Activated T-cell treated with anti-CD3 and anti-CD28 coated beads, Interleukin-2, amount 50 U/mL, for 24 hours (primary cell): ENCODE data around the gene GPA33.
A peak's percentile ranks its signal among the peaks of the same experiment; 100 is the strongest.
"Not testable (repeated sequence)": the region's sequence is repeated elsewhere in the genome, so short reads cannot be mapped to it uniquely, and the experiment has no call there.

ENCODE experiments used
- DNase-seq: peaks from one replicate; pipeline ENCODE4 v3.0.0-alpha.2; 2020
- H3K27ac Mint-ChIP-seq: 2 replicates; pipeline ENCODE4 v1.8.0; 2020; ENCODE audit warnings: mild to moderate bottlenecking, mixed read lengths
- H3K27me3 Mint-ChIP-seq: 2 replicates; pipeline ENCODE4 v1.8.0; 2020; ENCODE audit warnings: mixed read lengths
- H3K36me3 Mint-ChIP-seq: 2 replicates; pipeline ENCODE4 v1.8.0; 2020; ENCODE audit warnings: low read depth, mixed read lengths
- H3K4me1 Mint-ChIP-seq: 2 replicates; pipeline ENCODE4 v1.8.0; 2020; ENCODE audit warnings: low read depth, mixed read lengths
- H3K4me3 Mint-ChIP-seq: 2 replicates; pipeline ENCODE4 v1.8.0; 2020; ENCODE audit warnings: mild to moderate bottlenecking, moderate library complexity, mixed read lengths
- H3K9me3 Mint-ChIP-seq: 2 replicates; pipeline ENCODE4 v1.8.0; 2020; ENCODE audit warnings: mixed read lengths

Gene GPA33

DNA sequence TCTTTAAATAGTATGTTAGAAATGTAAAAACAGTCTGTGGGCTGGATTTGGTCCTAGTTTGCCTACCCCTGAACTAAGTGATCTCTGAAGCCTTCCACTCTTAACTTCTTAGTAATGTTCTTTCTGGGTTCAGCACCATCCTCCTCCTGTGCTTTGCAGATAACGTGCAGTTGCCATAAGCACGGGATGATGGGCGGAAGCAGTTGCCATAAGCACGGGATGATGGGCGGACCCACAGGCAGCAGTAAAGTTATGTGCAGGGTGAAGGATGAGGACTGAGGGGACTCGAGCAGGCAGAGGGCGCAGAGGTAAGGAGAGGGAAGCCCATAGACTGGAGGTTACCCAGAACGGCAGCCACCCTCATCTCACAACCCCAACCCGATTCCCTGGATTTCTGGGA, 25.6 kb downstream of the GPA33 start:
- Mint-ChIP-seq H3K9me3 (no peaks in the 10 kb centered on the region), H3K27ac (no peak overlapping the region), H3K4me3 (no peak overlapping the region), H3K36me3 (no peaks in the 10 kb centered on the region), H3K27me3 (no peaks in the 10 kb centered on the region), H3K4me1 (peaks cover 3% of the 10 kb centered on the region)
- no peak for DNase-seq

DNA sequence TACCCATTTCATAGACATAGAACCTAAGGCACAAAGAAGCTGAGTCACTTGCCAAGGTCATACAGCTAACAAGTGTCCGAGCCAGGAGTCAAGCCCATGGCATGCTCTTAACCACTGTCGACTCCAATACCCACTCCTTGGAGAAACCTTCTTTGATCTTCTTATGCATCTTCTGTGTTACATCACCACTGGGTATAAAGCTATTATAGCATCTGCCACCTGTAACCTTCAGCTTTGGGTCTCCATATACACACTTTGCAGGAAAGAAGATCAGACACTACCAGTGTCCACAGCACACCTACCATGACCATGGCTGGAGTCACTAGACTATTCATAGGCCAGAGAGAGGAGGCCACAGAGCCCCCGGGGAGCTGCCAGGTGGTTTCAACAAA, 29.1 kb downstream of the GPA33 start:
- Mint-ChIP-seq H3K4me3 (no peak overlapping the region), H3K4me1 (peaks cover 8% of the 10 kb centered on the region), H3K27me3 (no peaks in the 10 kb centered on the region), H3K36me3 (no peaks in the 10 kb centered on the region), H3K27ac (peak overlapping the region; percentile 1), H3K9me3 (no peaks in the 10 kb centered on the region)
- DNase-seq, result no peak

DNA sequence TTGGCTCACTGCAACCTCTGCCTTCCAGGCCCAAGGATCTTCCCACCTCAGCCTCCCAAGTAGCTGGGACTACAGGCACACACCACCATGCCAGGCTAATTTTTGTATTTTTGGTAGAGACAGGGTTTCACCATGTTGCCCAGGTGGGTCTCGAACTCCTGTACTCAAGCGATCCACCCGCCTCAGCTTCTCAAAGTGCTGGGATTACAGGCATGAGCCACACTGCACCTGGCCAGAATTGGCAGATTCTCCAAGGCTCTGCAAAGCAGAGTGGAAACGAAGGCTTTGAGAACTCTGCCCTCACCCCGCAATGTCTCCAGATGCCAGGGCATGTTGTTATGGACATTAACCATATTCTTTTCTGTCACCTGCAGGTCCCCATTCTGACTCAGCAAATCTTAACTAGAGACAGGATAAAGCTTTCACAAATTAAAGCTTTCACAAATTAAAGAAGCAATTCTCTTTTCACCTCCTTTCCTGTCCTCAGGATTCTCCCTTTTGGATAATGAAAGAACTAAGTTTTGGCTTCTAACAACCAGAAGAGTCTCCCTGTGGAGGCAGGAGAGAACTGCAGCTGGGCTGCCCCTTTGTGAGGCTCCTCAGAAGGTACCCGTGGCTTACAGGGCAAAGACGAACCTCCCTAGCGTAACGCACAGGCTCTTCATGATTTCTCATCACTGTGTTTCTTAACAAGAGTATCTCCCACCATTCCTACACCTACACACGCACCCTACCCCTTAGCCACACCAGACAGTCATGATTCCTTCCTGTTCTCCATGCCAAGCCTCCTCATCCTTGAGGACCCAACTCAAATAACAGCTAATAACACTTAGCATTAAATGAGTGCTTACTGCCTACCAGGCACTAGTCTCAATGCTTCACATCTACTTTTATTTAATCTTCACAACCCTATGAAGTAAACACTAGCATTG, 29.8 kb downstream of the GPA33 start:
- Mint-ChIP-seq H3K27me3 (no peaks in the 10 kb centered on the region), H3K9me3 (no peaks in the 10 kb centered on the region), H3K4me3 (no peak overlapping the region), H3K36me3 (no peaks in the 10 kb centered on the region), H3K4me1 (peaks cover 8% of the 10 kb centered on the region), H3K27ac (peak overlapping the region; percentile 1)
- no peak for DNase-seq

DNA sequence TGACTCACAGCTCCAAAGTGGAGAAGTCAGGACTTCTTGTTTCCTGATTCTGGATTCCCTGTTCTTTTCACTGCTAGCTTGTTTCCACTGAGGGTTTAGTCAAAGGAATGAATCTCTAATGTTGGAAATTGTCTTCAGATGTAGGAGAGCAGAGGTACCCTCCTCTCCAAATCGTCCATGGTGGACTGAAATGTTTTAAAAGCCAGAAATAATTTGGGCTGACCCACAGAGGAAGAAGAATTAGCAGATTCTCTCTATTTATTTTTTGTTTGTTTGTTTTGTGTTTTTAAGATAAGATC, 30.4 kb downstream of the GPA33 start:
- peaks cover 8% of the 10 kb centered on the region for H3K4me1 Mint-ChIP-seq
- H3K27me3 Mint-ChIP-seq, result no peaks in the 10 kb centered on the region
- no peak overlapping the region for H3K4me3 Mint-ChIP-seq
- H3K9me3 Mint-ChIP-seq, result no peaks in the 10 kb centered on the region
- no peaks in the 10 kb centered on the region for H3K36me3 Mint-ChIP-seq
- no peak for DNase-seq
- H3K27ac Mint-ChIP-seq, result no peak overlapping the region

DNA sequence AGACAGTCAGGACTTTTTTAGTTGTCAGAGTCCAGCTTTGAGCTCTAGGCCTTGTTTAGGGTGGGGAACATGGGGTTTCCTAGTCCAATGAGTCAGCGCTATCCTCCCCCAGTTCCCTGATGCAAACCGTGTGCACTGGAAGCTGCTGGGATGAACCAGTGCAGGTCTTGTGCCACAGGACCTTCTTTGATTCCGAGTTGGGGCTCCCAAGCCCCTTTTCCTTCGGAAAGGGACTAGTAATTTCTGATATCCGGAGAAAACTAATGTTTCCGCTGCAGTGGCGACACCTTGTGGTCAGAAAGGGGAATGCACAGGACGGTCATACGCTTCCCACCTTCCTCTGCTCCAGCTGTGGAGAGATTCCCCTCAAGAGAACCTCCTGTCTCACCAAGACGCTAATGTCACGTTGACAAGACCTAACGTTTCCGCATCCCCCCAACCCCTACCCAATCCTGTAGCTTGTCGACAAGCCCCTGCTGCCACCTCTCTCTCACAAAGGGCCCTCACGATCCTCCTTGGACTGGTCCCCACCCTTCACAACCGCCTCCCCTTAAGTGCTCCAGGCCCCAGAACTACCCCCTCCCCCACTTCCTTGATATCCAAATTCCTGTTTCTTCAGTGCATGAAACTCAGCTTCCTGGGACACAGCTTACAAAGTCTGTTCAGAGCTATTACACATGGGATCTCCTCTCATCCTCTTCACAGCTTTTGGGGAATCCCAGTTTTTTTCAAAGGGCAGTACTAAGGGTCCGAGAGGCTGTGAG, 30.9 kb downstream of the GPA33 start:
- H3K27me3 Mint-ChIP-seq, result no peaks in the 10 kb centered on the region
- peak; percentile 87 for DNase-seq
- H3K27ac Mint-ChIP-seq, result peak overlapping the region; percentile 82
- H3K36me3 Mint-ChIP-seq, result no peaks in the 10 kb centered on the region
- H3K9me3 Mint-ChIP-seq, result no peaks in the 10 kb centered on the region
- peaks cover 8% of the 10 kb centered on the region for H3K4me1 Mint-ChIP-seq
- no peak overlapping the region for H3K4me3 Mint-ChIP-seq

DNA sequence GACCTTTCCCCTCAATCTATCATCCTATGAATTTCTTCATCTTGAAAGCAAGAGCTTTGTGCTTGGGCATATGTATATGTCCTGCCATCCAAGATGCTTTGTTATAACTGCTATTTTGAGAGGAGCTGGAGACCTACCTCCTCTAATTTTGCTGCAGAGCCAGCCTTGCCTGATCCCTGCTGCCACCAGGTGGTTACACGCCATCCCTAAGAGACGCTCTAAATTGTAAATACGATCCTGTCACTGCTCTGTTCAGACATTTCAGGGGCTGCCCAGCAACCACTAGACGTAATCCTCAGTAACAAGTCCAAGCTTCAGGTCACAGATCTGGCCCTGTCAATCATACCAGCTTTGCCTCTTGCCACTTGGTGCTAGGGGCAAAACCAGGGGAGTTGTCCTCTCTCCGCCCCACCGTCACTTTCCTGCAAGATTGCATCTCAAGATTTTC, 32.9 kb downstream of the GPA33 start:
- DNase-seq, result no peak
- H3K4me3 Mint-ChIP-seq, result no peak overlapping the region
- peaks cover 8% of the 10 kb centered on the region for H3K4me1 Mint-ChIP-seq
- H3K9me3 Mint-ChIP-seq, result no peaks in the 10 kb centered on the region
- no peak overlapping the region for H3K27ac Mint-ChIP-seq
- H3K27me3 Mint-ChIP-seq, result no peaks in the 10 kb centered on the region
- no peaks in the 10 kb centered on the region for H3K36me3 Mint-ChIP-seq

DNA sequence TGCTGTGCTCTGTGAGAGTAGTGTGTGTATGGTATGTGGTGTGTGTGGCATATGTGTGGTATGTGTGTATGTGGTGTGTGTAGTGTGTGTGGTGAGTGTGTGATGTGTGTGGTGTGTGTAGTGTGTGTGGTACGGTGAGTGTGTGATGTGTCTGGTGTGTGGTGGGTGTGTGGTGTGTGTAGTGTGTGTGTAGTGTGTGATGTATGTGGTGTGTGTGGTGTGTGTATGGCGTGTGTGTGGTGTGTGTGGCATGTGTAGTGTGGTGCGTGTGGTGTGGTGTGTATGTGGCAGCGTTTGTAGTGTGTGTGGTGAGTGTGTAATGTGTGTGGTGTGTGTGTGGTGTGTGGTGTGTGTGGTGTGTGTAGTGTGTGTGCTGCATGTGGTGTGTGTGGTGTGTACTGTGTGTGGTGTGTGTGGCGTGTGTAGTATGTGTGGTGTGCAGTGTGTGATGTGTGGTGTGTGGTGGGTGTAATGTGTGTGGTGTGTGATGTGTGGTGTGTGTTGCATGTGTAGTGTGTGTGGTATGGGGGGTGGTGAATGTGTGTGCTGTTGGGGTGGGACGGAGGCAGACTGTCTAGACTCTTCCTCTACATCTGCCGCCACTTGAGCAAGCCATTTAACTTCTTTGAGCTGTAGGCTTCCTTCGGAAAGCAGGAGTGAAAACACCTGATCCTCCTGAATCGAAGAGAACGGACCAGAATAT, 33.5 kb downstream of the GPA33 start:
- H3K9me3 Mint-ChIP-seq, result no peaks in the 10 kb centered on the region
- no peak overlapping the region for H3K27ac Mint-ChIP-seq
- H3K36me3 Mint-ChIP-seq, result no peaks in the 10 kb centered on the region
- H3K4me3 Mint-ChIP-seq, result no peak overlapping the region
- H3K4me1 Mint-ChIP-seq, result peaks cover 8% of the 10 kb centered on the region
- DNase-seq, result no peak
- H3K27me3 Mint-ChIP-seq, result no peaks in the 10 kb centered on the region

DNA sequence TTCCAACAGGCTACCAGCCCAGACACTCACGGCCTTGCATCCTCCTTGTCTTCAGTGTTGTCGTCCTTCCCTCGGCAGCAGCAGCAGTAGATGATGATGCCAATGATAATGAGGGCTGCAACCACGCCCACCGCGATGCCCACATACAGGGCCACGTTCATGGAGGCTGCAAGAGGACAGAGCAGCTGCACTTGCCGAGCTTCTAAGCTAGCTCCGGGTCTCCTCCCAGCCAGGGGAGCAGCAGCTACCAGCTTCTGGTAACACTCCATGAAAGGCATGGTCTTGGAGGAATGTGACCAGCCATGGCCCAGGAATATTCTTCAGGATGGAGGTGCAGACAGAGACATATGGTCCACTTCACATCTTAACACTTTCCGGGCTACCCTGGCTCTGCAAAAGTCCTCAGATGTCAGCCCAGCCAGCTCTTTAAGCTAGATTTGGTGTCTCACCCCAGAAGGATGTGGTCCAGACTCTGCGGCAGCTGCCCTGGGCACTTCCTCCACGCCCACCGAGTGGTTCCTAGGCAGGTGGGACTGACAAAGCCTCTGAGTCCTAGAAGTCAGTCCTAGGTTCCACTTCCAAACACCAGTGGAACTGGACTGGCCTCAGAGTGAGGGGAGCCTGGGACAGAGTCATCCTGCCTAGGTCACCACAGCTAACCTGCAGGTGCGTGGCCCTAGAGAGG, 35.1 kb downstream of the GPA33 start:
- Mint-ChIP-seq H3K4me3 (no peak overlapping the region), H3K36me3 (no peaks in the 10 kb centered on the region), H3K4me1 (peaks cover 8% of the 10 kb centered on the region), H3K27ac (no peak overlapping the region), H3K27me3 (no peaks in the 10 kb centered on the region), H3K9me3 (no peaks in the 10 kb centered on the region)
- no peak for DNase-seq

DNA sequence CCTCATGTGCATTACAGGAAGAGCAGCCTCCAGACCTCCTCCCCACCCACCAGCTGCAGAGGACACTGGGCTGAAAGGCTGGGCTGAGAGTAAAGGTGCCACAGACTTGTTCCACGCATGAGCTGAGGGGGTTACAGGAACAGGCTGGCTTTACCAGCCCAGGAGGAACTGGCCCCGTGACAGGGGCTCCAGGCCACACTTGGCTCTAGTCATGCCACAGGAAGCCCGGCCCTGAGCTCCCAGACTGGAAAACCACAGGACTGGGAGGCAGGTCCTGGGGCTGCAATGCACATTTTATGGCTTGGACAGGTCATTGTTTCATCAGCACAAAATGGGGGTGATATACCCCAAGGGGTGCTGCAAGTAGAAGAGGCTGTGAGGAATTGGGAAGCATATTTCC, 35.6 kb downstream of the GPA33 start:
- H3K36me3 Mint-ChIP-seq, result no peaks in the 10 kb centered on the region
- H3K27ac Mint-ChIP-seq, result no peak overlapping the region

DNA sequence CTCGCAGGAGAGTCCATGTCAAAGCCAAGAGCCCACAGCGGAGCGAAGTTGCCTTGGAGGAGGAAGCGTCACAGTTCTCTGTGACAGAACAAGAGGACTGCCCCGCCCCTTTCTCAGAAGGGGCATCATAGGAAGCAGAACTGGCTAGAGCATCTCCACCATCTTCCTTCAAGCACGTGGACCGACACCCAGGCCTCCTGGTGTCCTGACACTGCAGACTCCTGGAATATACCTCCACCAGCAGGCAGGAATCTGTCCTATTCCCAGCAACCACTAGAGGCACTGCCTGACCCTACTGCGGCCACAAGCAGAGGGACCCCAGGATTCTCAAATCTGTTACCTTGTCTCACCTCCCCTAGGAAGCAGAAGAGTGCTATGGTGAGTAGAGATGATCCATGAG, 37.8 kb downstream of the GPA33 start:
- no peaks in the 10 kb centered on the region for H3K9me3 Mint-ChIP-seq
- no peak overlapping the region for H3K27ac Mint-ChIP-seq
- H3K36me3 Mint-ChIP-seq, result no peaks in the 10 kb centered on the region
- no peak overlapping the region for H3K4me3 Mint-ChIP-seq
- DNase-seq, result no peak
- no peaks in the 10 kb centered on the region for H3K4me1 Mint-ChIP-seq
- H3K27me3 Mint-ChIP-seq, result no peaks in the 10 kb centered on the region

More for the DNA sequence above, 35.6 kb downstream of the GPA33 start:
- H3K9me3 Mint-ChIP-seq, result no peaks in the 10 kb centered on the region
- no peaks in the 10 kb centered on the region for H3K27me3 Mint-ChIP-seq
- H3K4me3 Mint-ChIP-seq, result no peak overlapping the region
- DNase-seq, result no peak
- peaks cover 8% of the 10 kb centered on the region for H3K4me1 Mint-ChIP-seq

DNA sequence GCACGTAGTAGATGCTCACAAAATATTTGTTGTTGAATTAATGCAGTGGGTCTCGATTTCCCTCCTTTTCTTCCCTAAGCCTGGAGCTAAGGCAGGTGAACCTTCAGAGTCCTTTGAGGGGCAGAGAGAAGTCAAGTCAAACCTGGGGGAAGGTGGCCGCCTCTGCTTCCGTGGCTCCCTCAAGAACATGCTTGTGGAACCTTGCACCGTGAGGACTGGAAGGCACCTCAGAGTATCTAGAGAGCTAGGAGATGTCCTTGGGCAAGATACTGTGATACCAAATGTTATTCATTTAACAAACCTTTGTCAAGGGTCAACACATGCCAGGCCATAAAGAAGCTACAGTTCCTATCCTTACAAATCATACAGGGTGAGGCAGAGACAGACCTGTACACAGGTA, 38.3 kb downstream of the GPA33 start:
- H3K4me3 Mint-ChIP-seq, result no peak overlapping the region
- no peak for DNase-seq
- no peak overlapping the region for H3K27ac Mint-ChIP-seq
- no peaks in the 10 kb centered on the region for H3K9me3 Mint-ChIP-seq
- H3K4me1 Mint-ChIP-seq, result no peaks in the 10 kb centered on the region
- H3K36me3 Mint-ChIP-seq, result no peaks in the 10 kb centered on the region
- H3K27me3 Mint-ChIP-seq, result no peaks in the 10 kb centered on the region

DNA sequence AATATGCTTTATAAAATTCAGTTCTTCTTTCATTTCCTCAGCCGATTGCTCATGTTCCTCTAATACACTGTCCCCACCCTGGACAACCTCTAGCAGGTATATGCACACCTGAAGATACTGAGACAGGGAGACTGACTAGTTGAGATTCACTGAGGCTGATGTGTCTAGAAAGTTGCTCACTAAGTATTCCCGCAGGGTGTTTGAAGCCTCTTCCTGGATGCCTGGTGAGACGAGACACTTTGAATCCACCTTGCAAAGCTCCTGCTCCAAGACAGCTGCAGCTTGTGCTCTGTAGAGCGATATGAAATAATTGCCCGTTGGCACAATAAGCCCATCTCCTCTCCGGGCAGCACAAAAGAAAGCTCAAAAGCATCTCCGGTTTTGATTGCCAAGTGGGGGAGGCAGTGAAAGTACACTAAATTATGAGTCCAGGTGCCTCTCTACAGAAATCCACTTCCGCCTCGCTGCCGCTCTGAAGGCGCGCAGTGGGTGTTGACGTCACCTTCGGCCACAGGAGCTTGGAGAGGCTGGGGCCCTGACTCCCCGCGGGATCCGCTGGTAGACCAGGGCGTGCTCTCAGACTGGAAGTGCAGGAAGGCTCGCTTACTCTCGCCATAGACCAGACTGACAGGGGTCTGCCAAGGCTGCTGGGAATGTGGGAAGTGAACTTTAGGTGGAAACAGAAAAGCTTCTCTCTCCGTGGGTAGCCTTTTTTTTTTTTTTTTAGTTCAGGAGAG, 46.3 kb downstream of the GPA33 start:
- H3K4me3 Mint-ChIP-seq, result peak overlapping the region; percentile 75
- DNase-seq, result peak; percentile 77
- H3K36me3 Mint-ChIP-seq, result no peaks in the 10 kb centered on the region
- peaks cover 15% of the 10 kb centered on the region for H3K4me1 Mint-ChIP-seq
- peaks cover 20% of the 10 kb centered on the region for H3K27me3 Mint-ChIP-seq
- H3K27ac Mint-ChIP-seq, result peak overlapping the region; percentile 89
- no peaks in the 10 kb centered on the region for H3K9me3 Mint-ChIP-seq

DNA sequence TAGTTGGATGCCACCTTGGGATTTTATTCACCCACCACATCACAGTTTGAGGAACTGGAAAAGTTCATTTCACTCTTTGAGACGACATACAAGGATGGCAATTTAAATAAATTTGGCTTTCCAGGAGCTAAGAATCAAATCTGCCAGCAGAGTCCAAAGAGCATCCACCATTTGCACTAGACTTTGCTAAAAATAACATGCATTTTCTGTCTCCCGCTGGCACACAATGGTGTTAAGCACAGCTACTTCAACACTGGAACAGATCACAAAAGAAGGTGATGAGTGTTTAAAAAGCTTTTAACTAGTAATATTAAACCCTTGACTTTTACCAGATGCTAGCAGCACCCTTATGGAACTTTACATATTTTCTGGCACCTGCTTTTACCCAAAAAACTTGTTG, 56.5 kb downstream of the GPA33 start:
- H3K4me1 Mint-ChIP-seq, result no peaks in the 10 kb centered on the region
- H3K36me3 Mint-ChIP-seq, result no peaks in the 10 kb centered on the region
- DNase-seq, result no peak
- no peak overlapping the region for H3K27ac Mint-ChIP-seq
- no peak overlapping the region for H3K4me3 Mint-ChIP-seq
- H3K27me3 Mint-ChIP-seq, result peaks cover 4% of the 10 kb centered on the region
- H3K9me3 Mint-ChIP-seq, result no peaks in the 10 kb centered on the region

DNA sequence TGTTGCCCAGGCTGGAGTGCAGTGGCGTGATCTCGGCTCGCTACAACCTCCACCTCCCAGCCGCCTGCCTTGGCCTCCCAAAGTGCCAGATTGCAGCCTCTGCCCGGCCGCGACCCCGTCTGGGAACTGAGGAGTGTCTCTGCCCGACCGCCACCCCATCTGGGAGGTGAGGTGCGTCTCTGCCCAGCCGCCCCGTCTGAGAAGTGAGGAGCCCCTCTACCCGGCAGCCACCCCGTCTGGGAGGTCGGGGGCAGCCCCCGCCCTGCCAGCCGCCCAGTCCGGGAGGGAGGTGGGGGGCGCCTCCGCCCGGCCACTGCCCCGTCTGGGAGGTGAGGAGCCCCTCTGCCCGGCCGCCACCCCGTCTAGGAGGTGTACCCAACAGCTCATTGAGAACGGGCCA, 60.6 kb downstream of the GPA33 start:
- not testable (repeated sequence) for H3K4me3 Mint-ChIP-seq, H3K27ac Mint-ChIP-seq, DNase-seq, H3K36me3 Mint-ChIP-seq, H3K9me3 Mint-ChIP-seq, H3K4me1 Mint-ChIP-seq
- H3K27me3 Mint-ChIP-seq, result peaks cover 42% of the 10 kb centered on the region
